GM23338 (cell line): ENCODE results near the gene RNF7.

ENCODE experiments used
- CREB1 ChIP-seq: fragments of 250-450 bp; sonication (Bioruptor Pico); IDR thresholded peaks from 2 replicates; pipeline ENCODE4 v1.5.0; 2020; ENCODE audit warnings: low read depth, mild to moderate bottlenecking, moderate library complexity
- EZH2 ChIP-seq: fragments of 200-600 bp; sonication (generic); IDR thresholded peaks from one replicate; pipeline ENCODE4 v1.8.0; 2017; ENCODE audit warnings: antibody characterized with exemption, mild to moderate bottlenecking, low read depth; ENCODE audit not compliant: unreplicated experiment
- EZH2phosphoT487 ChIP-seq: fragments of 200-600 bp; sonication (generic); IDR thresholded peaks from one replicate; pipeline ENCODE4 v1.8.1; 2018; ENCODE audit warnings: antibody characterized with exemption; ENCODE audit not compliant: unreplicated experiment
- JUNB ChIP-seq: IDR thresholded peaks from one replicate; pipeline ENCODE4 v1.6.1; 2016; ENCODE audit warnings: antibody characterized with exemption; ENCODE audit not compliant: unreplicated experiment
- POLR2AphosphoS5 ChIP-seq: IDR thresholded peaks from 2 replicates; pipeline ENCODE4 v1.6.1; 2016; ENCODE audit warnings: antibody characterized with exemption, low read depth
- STAT1 ChIP-seq: IDR thresholded peaks from one replicate; pipeline ENCODE4 v1.6.1; 2016; ENCODE audit warnings: antibody characterized with exemption; ENCODE audit not compliant: unreplicated experiment
- ZNF114 ChIP-seq: fragments of 250-450 bp; sonication (Bioruptor Pico); IDR thresholded peaks from 2 replicates; pipeline ENCODE4 v1.5.0; 2020; ENCODE audit warnings: mild to moderate bottlenecking, moderate library complexity
- ZNF331 ChIP-seq: fragments of 250-450 bp; sonication (Bioruptor Pico); IDR thresholded peaks from 2 replicates; pipeline ENCODE4 v1.5.0; 2020; ENCODE audit warnings: low read depth, mild to moderate bottlenecking, moderate library complexity
- ZNF462 ChIP-seq: fragments of 250-450 bp; sonication (Bioruptor Pico); IDR thresholded peaks from 2 replicates; pipeline ENCODE4 v1.5.0; 2020; ENCODE audit warnings: mild to moderate bottlenecking, moderate library complexity
- TF ChIP-seq, protein P1 (sequence below), 2 experiments: fragments of 200-600 bp in 1 of 2; sonication (generic) in 1 of 2; conservative IDR thresholded peaks; 2 replicates each; pipeline versions ENCODE4 v1.5.1 to v1.6.1; 2016 to 2017; ENCODE audit warnings: antibody characterized with exemption in 2 of 2, low read depth in 2 of 2, mild to moderate bottlenecking in 2 of 2, moderate library complexity in 1 of 2
- TF ChIP-seq, protein P2 (sequence below): IDR thresholded peaks from one replicate; pipeline ENCODE4 v1.6.1; 2018; ENCODE audit warnings: antibody characterized with exemption; ENCODE audit not compliant: unreplicated experiment
- TF ChIP-seq, protein P3 (sequence below): IDR thresholded peaks from 2 replicates; pipeline ENCODE4 v1.6.1; 2016; ENCODE audit warnings: antibody characterized with exemption

GRCh38 chr3:141707741-141708203, 30.3 kb upstream of the RNF7 start:
- TF ChIP-seq, protein P1, sequence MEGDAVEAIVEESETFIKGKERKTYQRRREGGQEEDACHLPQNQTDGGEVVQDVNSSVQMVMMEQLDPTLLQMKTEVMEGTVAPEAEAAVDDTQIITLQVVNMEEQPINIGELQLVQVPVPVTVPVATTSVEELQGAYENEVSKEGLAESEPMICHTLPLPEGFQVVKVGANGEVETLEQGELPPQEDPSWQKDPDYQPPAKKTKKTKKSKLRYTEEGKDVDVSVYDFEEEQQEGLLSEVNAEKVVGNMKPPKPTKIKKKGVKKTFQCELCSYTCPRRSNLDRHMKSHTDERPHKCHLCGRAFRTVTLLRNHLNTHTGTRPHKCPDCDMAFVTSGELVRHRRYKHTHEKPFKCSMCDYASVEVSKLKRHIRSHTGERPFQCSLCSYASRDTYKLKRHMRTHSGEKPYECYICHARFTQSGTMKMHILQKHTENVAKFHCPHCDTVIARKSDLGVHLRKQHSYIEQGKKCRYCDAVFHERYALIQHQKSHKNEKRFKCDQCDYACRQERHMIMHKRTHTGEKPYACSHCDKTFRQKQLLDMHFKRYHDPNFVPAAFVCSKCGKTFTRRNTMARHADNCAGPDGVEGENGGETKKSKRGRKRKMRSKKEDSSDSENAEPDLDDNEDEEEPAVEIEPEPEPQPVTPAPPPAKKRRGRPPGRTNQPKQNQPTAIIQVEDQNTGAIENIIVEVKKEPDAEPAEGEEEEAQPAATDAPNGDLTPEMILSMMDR (conservative IDR thresholded peaks at IDR 0.05; ENCODE audit: low read depth in 2 of 2): no peak
- TF ChIP-seq, protein P2, sequence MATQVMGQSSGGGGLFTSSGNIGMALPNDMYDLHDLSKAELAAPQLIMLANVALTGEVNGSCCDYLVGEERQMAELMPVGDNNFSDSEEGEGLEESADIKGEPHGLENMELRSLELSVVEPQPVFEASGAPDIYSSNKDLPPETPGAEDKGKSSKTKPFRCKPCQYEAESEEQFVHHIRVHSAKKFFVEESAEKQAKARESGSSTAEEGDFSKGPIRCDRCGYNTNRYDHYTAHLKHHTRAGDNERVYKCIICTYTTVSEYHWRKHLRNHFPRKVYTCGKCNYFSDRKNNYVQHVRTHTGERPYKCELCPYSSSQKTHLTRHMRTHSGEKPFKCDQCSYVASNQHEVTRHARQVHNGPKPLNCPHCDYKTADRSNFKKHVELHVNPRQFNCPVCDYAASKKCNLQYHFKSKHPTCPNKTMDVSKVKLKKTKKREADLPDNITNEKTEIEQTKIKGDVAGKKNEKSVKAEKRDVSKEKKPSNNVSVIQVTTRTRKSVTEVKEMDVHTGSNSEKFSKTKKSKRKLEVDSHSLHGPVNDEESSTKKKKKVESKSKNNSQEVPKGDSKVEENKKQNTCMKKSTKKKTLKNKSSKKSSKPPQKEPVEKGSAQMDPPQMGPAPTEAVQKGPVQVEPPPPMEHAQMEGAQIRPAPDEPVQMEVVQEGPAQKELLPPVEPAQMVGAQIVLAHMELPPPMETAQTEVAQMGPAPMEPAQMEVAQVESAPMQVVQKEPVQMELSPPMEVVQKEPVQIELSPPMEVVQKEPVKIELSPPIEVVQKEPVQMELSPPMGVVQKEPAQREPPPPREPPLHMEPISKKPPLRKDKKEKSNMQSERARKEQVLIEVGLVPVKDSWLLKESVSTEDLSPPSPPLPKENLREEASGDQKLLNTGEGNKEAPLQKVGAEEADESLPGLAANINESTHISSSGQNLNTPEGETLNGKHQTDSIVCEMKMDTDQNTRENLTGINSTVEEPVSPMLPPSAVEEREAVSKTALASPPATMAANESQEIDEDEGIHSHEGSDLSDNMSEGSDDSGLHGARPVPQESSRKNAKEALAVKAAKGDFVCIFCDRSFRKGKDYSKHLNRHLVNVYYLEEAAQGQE: no peak
- TF ChIP-seq POLR2AphosphoS5 (no peak), EZH2 (no peak), EZH2phosphoT487 (no peak), JUNB (no peak), ZNF331 (CRISPR knock-in tag) (no peak), STAT1 (no peak), ZNF114 (CRISPR knock-in tag) (no peak), CREB1 (CRISPR knock-in tag) (no peak), ZNF462 (no peak)
- TF ChIP-seq, protein P3, sequence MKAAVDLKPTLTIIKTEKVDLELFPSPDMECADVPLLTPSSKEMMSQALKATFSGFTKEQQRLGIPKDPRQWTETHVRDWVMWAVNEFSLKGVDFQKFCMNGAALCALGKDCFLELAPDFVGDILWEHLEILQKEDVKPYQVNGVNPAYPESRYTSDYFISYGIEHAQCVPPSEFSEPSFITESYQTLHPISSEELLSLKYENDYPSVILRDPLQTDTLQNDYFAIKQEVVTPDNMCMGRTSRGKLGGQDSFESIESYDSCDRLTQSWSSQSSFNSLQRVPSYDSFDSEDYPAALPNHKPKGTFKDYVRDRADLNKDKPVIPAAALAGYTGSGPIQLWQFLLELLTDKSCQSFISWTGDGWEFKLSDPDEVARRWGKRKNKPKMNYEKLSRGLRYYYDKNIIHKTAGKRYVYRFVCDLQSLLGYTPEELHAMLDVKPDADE: no peak
